Hematopoietic multipotent progenitor cell treated with erythropoietin and hydrocortisone succinate and interleukin-3 and kit ligand, for 4 days (in vitro differentiated cells): ENCODE data around the gene ACBD5.

Experiments
- DNase-seq: peaks from one replicate; pipeline ENCODE4 v3.0.0-alpha.2; 2015

ACBD5 gene

GRCh38 chr10:27145937-27146336, 94.7 kb downstream of the ACBD5 start:
- DNase-seq = no peak
